NCI-H526 (cell line): Measurements from ENCODE around the gene SEPTIN7.
"Not testable (repeated sequence)": the region's sequence is repeated elsewhere in the genome, so short reads cannot be mapped to it uniquely, and the experiment has no call there.

Experiments
- DNase-seq, 2 experiments: peaks; one replicate each; lab custom pipeline; 2025; lab: John Stamatoyannopoulos, UW

SEPTIN7 gene

GRCh38 chr7:35800718-35801391 lies at the start of gene SEPTIN7:
Gene SEPTIN7, plus strand, starts transcription at chr7:35801057. Its CDS starts 153 bp downstream, at chr7:35801210.
- peak; percentile 96 to 99 for DNase-seq

GRCh38 chr7:35752742-35753141 lies 48.1 kb upstream of the SEPTIN7 start:
- DNase-seq: no peak

- DNase-seq: no peak
Observed at GRCh38 chr7:35753761-35754603, 46.9 kb upstream of the SEPTIN7 start.

GRCh38 chr7:35754741-35755140 lies 46.1 kb upstream of the SEPTIN7 start:
- no peak for DNase-seq

- DNase-seq: no peak
Observed at GRCh38 chr7:35755711-35756110, 45.1 kb upstream of the SEPTIN7 start.

- not testable (repeated sequence) for DNase-seq
Observed at GRCh38 chr7:35756453-35756852, 44.4 kb upstream of the SEPTIN7 start.

GRCh38 chr7:35757574-35757973 lies 43.3 kb upstream of the SEPTIN7 start:
- no peak for DNase-seq

GRCh38 chr7:35758421-35758820 lies 42.4 kb upstream of the SEPTIN7 start:
- no peak for DNase-seq

- no peak for DNase-seq
Observed at GRCh38 chr7:35760143-35760745, 40.6 kb upstream of the SEPTIN7 start.

- no peak for DNase-seq
Observed at GRCh38 chr7:35761871-35762677, 38.8 kb upstream of the SEPTIN7 start.

GRCh38 chr7:35762781-35763180 lies 38.1 kb upstream of the SEPTIN7 start:
- DNase-seq: no peak

GRCh38 chr7:35768346-35768745 lies 32.5 kb upstream of the SEPTIN7 start:
- DNase-seq: no peak

GRCh38 chr7:35771776-35772175 lies 29.1 kb upstream of the SEPTIN7 start:
- DNase-seq: no peak

GRCh38 chr7:35773994-35774393 lies 26.9 kb upstream of the SEPTIN7 start:
- DNase-seq: no peak

- DNase-seq: no peak
Observed at GRCh38 chr7:35776686-35777085, 24.2 kb upstream of the SEPTIN7 start.

- DNase-seq: no peak
Observed at GRCh38 chr7:35777121-35777520, 23.7 kb upstream of the SEPTIN7 start.

- DNase-seq: no peak
Observed at GRCh38 chr7:35780070-35780469, 20.8 kb upstream of the SEPTIN7 start.

- DNase-seq: peak; percentile 62 to 63
Observed at GRCh38 chr7:35781200-35781701, 19.6 kb upstream of the SEPTIN7 start.

GRCh38 chr7:35781767-35782515 lies 18.9 kb upstream of the SEPTIN7 start:
- DNase-seq: peak; percentile 54 to 61

- no peak for DNase-seq
Observed at GRCh38 chr7:35784332-35784731, 16.5 kb upstream of the SEPTIN7 start.

- DNase-seq: no peak
Observed at GRCh38 chr7:35785250-35785649, 15.6 kb upstream of the SEPTIN7 start.
